ENCODE measurements around the gene SLC43A2. TPM values are rescaled to one million over a fixed set of nuclear protein-coding genes. Genes with fewer than 3 reads are reported as not detected.
A peak's percentile ranks its signal among the peaks of the same experiment; 100 is the strongest.

SLC43A2 gene
- total RNA-seq, 3 donors from 2014 or later (not counting 1 experiment from before 2014, with no cell fraction given), result 24.5 to 36.0 (median 30.3) TPM

- DNase-seq (no peak), ATAC-seq (no peak)
- no peaks in the 10 kb centered on the region for H3K27me3 Mint-ChIP-seq (ENCODE audit: low read depth in 2 of 2)
- H3K27ac ChIP-seq (ENCODE audit: low read length), result peak overlapping the region; percentile 38
- H3K4me3 Mint-ChIP-seq, result no peak overlapping the region
- H3K27ac Mint-ChIP-seq, result no peak overlapping the region
- WGBS (ENCODE audit: insufficient coverage), result 67% methylated on average over 33 of the region's 33 CpGs
- peaks cover 28% of the 10 kb centered on the region for H3K4me1 ChIP-seq (ENCODE audit: control insufficient read depth, insufficient read depth, low read length)
- no peak for TF ChIP-seq CTCF (IDR thresholded peaks at IDR 0.05)
- intact Hi-C loops (cut with micrococcal nuclease), result no loop called here
- H3K4me3 ChIP-seq (ENCODE audit: low read length), result no peak overlapping the region
- peaks cover 0 to 7% of the 10 kb centered on the region in 2 donors for H3K4me1 Mint-ChIP-seq
- no peaks in the 10 kb centered on the region for H3K9me3 Mint-ChIP-seq
- no peaks in the 10 kb centered on the region for H3K27me3 ChIP-seq (ENCODE audit: control insufficient read depth, insufficient read depth, low read length)
- no peaks in the 10 kb centered on the region for H3K36me3 ChIP-seq (ENCODE audit: control insufficient read depth, insufficient read depth, low read length)
- H3K36me3 Mint-ChIP-seq, result no peaks in the 10 kb centered on the region
- no peaks in the 10 kb centered on the region for H3K9me3 ChIP-seq (ENCODE audit: control insufficient read depth, insufficient read depth, low read length)
Observed at GRCh38 chr17:1588821-1589585, 39.6 kb downstream of the SLC43A2 start.

GRCh38 chr17:1584167-1584566 lies 44.5 kb downstream of the SLC43A2 start:
- no peak overlapping the region for H3K4me3 ChIP-seq (ENCODE audit: low read length)
- H3K36me3 ChIP-seq (ENCODE audit: control insufficient read depth, insufficient read depth, low read length), result no peaks in the 10 kb centered on the region
- no peak for TF ChIP-seq CTCF (IDR thresholded peaks at IDR 0.05)
- peaks cover 0 to 6% of the 10 kb centered on the region in 2 donors for H3K4me1 Mint-ChIP-seq
- intact Hi-C loops (cut with micrococcal nuclease), result no loop called here
- no peaks in the 10 kb centered on the region for H3K9me3 ChIP-seq (ENCODE audit: control insufficient read depth, insufficient read depth, low read length)
- 95% methylated on average over 14 of the region's 14 CpGs for WGBS (ENCODE audit: insufficient coverage)
- H3K27me3 Mint-ChIP-seq (ENCODE audit: low read depth in 2 of 2), result no peaks in the 10 kb centered on the region
- no peaks in the 10 kb centered on the region for H3K36me3 Mint-ChIP-seq
- no peak for ATAC-seq
- no peak overlapping the region for H3K27ac Mint-ChIP-seq
- H3K4me1 ChIP-seq (ENCODE audit: control insufficient read depth, insufficient read depth, low read length), result peaks cover 10% of the 10 kb centered on the region
- H3K4me3 Mint-ChIP-seq, result no peak overlapping the region
- H3K27me3 ChIP-seq (ENCODE audit: control insufficient read depth, insufficient read depth, low read length), result no peaks in the 10 kb centered on the region
- DNase-seq, result no peak
- no peak overlapping the region for H3K27ac ChIP-seq (ENCODE audit: low read length)
- H3K9me3 Mint-ChIP-seq, result no peaks in the 10 kb centered on the region

- no peak overlapping the region for H3K27ac Mint-ChIP-seq
- intact Hi-C loops (cut with micrococcal nuclease), result no loop called here
Observed at GRCh38 chr17:1583556-1583955, 45.1 kb downstream of the SLC43A2 start.

More at GRCh38 chr17:1583556-1583955, 45.1 kb downstream of the SLC43A2 start:
- TF ChIP-seq CTCF (IDR thresholded peaks at IDR 0.05), result no peak
- no peak overlapping the region for H3K27ac ChIP-seq (ENCODE audit: low read length)
- H3K9me3 ChIP-seq (ENCODE audit: control insufficient read depth, insufficient read depth, low read length), result no peaks in the 10 kb centered on the region
- no peak for DNase-seq
- no peak overlapping the region for H3K4me3 ChIP-seq (ENCODE audit: low read length)
- peaks cover 0 to 6% of the 10 kb centered on the region in 2 donors for H3K4me1 Mint-ChIP-seq
- 57% methylated on average over 6 of the region's 6 CpGs for WGBS (ENCODE audit: insufficient coverage)
- no peaks in the 10 kb centered on the region for H3K36me3 Mint-ChIP-seq
- no peaks in the 10 kb centered on the region for H3K9me3 Mint-ChIP-seq
- H3K27me3 Mint-ChIP-seq (ENCODE audit: low read depth in 2 of 2), result no peaks in the 10 kb centered on the region
- H3K27me3 ChIP-seq (ENCODE audit: control insufficient read depth, insufficient read depth, low read length), result no peaks in the 10 kb centered on the region
- no peak overlapping the region for H3K4me3 Mint-ChIP-seq
- peaks cover 5% of the 10 kb centered on the region for H3K4me1 ChIP-seq (ENCODE audit: control insufficient read depth, insufficient read depth, low read length)
- no peaks in the 10 kb centered on the region for H3K36me3 ChIP-seq (ENCODE audit: control insufficient read depth, insufficient read depth, low read length)
- ATAC-seq, result no peak
